ENCODE data around the gene B4GALT7. TPM values are rescaled to one million over a fixed set of nuclear protein-coding genes. Genes with fewer than 3 reads are reported as not detected.

The B4GALT7 gene
- total RNA-seq, 1 experiment from 2014 or later, result 15.0 TPM

GRCh38 chr5:177565046-177565445 is 34.9 kb upstream of the B4GALT7 start:
- Histone ChIP-seq H3K4me1 (ENCODE audit: insufficient read depth, low read length, poor library complexity, severe bottlenecking) (no peaks in the 10 kb centered on the region), H3K27ac (ENCODE audit: low read depth, low read length, poor library complexity, severe bottlenecking) (no peak overlapping the region), H3K27me3 (replicated peaks; ENCODE audit: insufficient read depth, low read depth, low read length, poor library complexity) (no peaks in the 10 kb centered on the region), H3K9me3 (ENCODE audit: low read depth, low read length, poor library complexity, severe bottlenecking) (no peaks in the 10 kb centered on the region), H3K36me3 (ENCODE audit: insufficient read depth, low read length, poor library complexity, severe bottlenecking) (no peaks in the 10 kb centered on the region), H3K4me3 (ENCODE audit: low read depth, low read length, poor library complexity, severe bottlenecking) (no peak overlapping the region)
- no peak for TF ChIP-seq CTCF (conservative IDR thresholded peaks at IDR 0.05; ENCODE audit: low read depth, low read length)
- TF ChIP-seq EZH2 (IDR thresholded peaks at IDR 0.05; ENCODE audit: borderline replicate concordance, low read depth, low read length, poor library complexity, severe bottlenecking), result no peak
- intact Hi-C loops (cut with micrococcal nuclease; ENCODE audit: unreplicated experiment), result no loop called here
- DNase-seq (ENCODE audit: low spot score), result no peak
- POLR2A ChIA-PET (ENCODE audit: low non-redundant PET), result no interaction called here
- BruUV-seq (replicated peaks), result no TSS peak
- CTCF ChIA-PET, result no interaction called here

- TF ChIP-seq EZH2 (IDR thresholded peaks at IDR 0.05; ENCODE audit: borderline replicate concordance, low read depth, low read length, poor library complexity, severe bottlenecking), result no peak
- TF ChIP-seq CTCF (conservative IDR thresholded peaks at IDR 0.05; ENCODE audit: low read depth, low read length), result no peak
- DNase-seq (ENCODE audit: low spot score), result no peak
- BruUV-seq (replicated peaks), result no TSS peak
Measured at GRCh38 chr5:177568326-177568725, 31.6 kb upstream of the B4GALT7 start.

DNA sequence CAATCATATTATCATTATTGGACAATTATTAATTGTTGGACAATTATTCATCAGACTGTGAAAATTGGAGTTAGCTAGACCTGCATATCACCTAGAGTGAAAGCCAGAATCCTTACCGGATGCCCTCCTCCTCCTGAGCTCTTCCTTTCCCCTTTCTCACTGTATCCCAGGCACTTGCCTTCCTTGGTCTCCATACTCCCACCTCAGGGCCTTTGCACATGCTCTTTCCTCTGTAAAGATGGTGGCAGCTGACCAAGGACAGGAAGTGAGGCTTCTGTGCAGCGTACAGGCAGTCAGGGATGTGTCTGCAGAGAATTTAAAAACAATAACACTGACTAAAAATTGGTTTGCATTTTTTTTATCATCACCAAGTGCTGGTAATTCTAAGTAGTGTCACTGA is 30.0 kb upstream of the B4GALT7 start:
- TF ChIP-seq EZH2 (IDR thresholded peaks at IDR 0.05; ENCODE audit: borderline replicate concordance, low read depth, low read length, poor library complexity, severe bottlenecking) (no peak), CTCF (conservative IDR thresholded peaks at IDR 0.05; ENCODE audit: low read depth, low read length) (no peak)
- Histone ChIP-seq H3K9me3 (ENCODE audit: low read depth, low read length, poor library complexity, severe bottlenecking) (no peaks in the 10 kb centered on the region), H3K36me3 (ENCODE audit: insufficient read depth, low read length, poor library complexity, severe bottlenecking) (no peaks in the 10 kb centered on the region), H3K4me3 (ENCODE audit: low read depth, low read length, poor library complexity, severe bottlenecking) (no peak overlapping the region), H3K27ac (ENCODE audit: low read depth, low read length, poor library complexity, severe bottlenecking) (no peak overlapping the region), H3K4me1 (ENCODE audit: insufficient read depth, low read length, poor library complexity, severe bottlenecking) (no peaks in the 10 kb centered on the region), H3K27me3 (replicated peaks; ENCODE audit: insufficient read depth, low read depth, low read length, poor library complexity) (no peaks in the 10 kb centered on the region)
- no peak for DNase-seq (ENCODE audit: low spot score)
- CTCF ChIA-PET, result no interaction called here
- POLR2A ChIA-PET (ENCODE audit: low non-redundant PET), result no interaction called here
- intact Hi-C loops (cut with micrococcal nuclease; ENCODE audit: unreplicated experiment), result no loop called here
- BruUV-seq (replicated peaks), result no TSS peak

More at GRCh38 chr5:177568326-177568725, 31.6 kb upstream of the B4GALT7 start:
- Histone ChIP-seq H3K4me3 (ENCODE audit: low read depth, low read length, poor library complexity, severe bottlenecking) (no peak overlapping the region), H3K27ac (ENCODE audit: low read depth, low read length, poor library complexity, severe bottlenecking) (no peak overlapping the region), H3K9me3 (ENCODE audit: low read depth, low read length, poor library complexity, severe bottlenecking) (no peaks in the 10 kb centered on the region), H3K27me3 (replicated peaks; ENCODE audit: insufficient read depth, low read depth, low read length, poor library complexity) (no peaks in the 10 kb centered on the region), H3K4me1 (ENCODE audit: insufficient read depth, low read length, poor library complexity, severe bottlenecking) (no peaks in the 10 kb centered on the region), H3K36me3 (ENCODE audit: insufficient read depth, low read length, poor library complexity, severe bottlenecking) (no peaks in the 10 kb centered on the region)
- CTCF ChIA-PET, result no interaction called here
- intact Hi-C loops (cut with micrococcal nuclease; ENCODE audit: unreplicated experiment), result no loop called here
- POLR2A ChIA-PET (ENCODE audit: low non-redundant PET), result no interaction called here
